Measurements from ENCODE around the gene FNTB.

- no peak for TF ChIP-seq ATF2 (CRISPR knock-in tag; IDR thresholded peaks at IDR 0.05)
- no peak for TF ChIP-seq ZBTB34 (CRISPR knock-in tag; IDR thresholded peaks at IDR 0.05)
- TF ChIP-seq ZNF326 (CRISPR knock-in tag; IDR thresholded peaks at IDR 0.05; ENCODE audit: borderline replicate concordance) = no peak
- no peak for TF ChIP-seq ATF3 (CRISPR knock-in tag; IDR thresholded peaks at IDR 0.05)
- TF ChIP-seq ATF6 (CRISPR knock-in tag; conservative IDR thresholded peaks at IDR 0.05) = no peak
- TF ChIP-seq KAT7 (CRISPR knock-in tag; IDR thresholded peaks at IDR 0.05; ENCODE audit: borderline replicate concordance) = no peak
- TF ChIP-seq EP300 (IDR thresholded peaks at IDR 0.05; ENCODE audit: low read depth in 2 of 2, low read length in 2 of 2) = no peak
- TF ChIP-seq EP300 (CRISPR knock-in tag; IDR thresholded peaks at IDR 0.05; ENCODE audit: borderline replicate concordance) = no peak
- no peak for TF ChIP-seq MTERF4 (CRISPR knock-in tag; IDR thresholded peaks at IDR 0.05)
- TF ChIP-seq ZNF274 (CRISPR knock-in tag; IDR thresholded peaks at IDR 0.05) = no peak
Measured at GRCh38 chr14:65107200-65107599, 120.5 kb downstream of the FNTB start.
